Left ventricle myocardium inferior (tissue), 1 donor: ENCODE measurements around the gene CRYGC. TPM values are rescaled to one million over a fixed set of nuclear protein-coding genes. Genes with fewer than 3 reads are reported as not detected.
A peak's percentile ranks its signal among the peaks of the same experiment; 100 is the strongest.
"Not testable (repeated sequence)": the region's sequence is repeated elsewhere in the genome, so short reads cannot be mapped to it uniquely, and the experiment has no call there.

ENCODE experiments used
- DNase-seq: peaks from one replicate; pipeline ENCODE4 v3.0.0-alpha.2; 2020
- H3K27ac ChIP-seq: fragments of 200-600 bp; replicated peaks from 2 replicates; pipeline ENCODE4 v1.8.0; 2021
- H3K27me3 ChIP-seq: fragments of 200-600 bp; 2 replicates; pipeline ENCODE4 v1.8.0; 2021; ENCODE audit warnings: low read depth
- H3K36me3 ChIP-seq: fragments of 200-600 bp; 2 replicates; pipeline ENCODE4 v1.8.0; 2021
- H3K4me1 ChIP-seq: fragments of 200-600 bp; 2 replicates; pipeline ENCODE4 v1.8.0; 2021
- H3K4me3 ChIP-seq: fragments of 200-600 bp; 2 replicates; pipeline ENCODE4 v1.8.0; 2021; ENCODE audit warnings: mild to moderate bottlenecking, moderate library complexity
- H3K9me3 ChIP-seq: fragments of 200-600 bp; replicated peaks from 2 replicates; pipeline ENCODE4 v1.8.0; 2021
- CTCF ChIP-seq: fragments of 200-600 bp; IDR thresholded peaks from 2 replicates; pipeline ENCODE4 v1.8.0; 2021; ENCODE audit warnings: antibody characterized with exemption, mild to moderate bottlenecking, borderline replicate concordance
- intact Hi-C: fragments of 100-400 bp; cut with micrococcal nuclease; formaldehyde crosslinking; loops from one replicate; pipeline ENCODE4 v1.11.0; 2022
- total RNA-seq: library from RNA; stranded (reverse); fragmentation: NEBNext Ultra II Directional; extraction: Animal tissue kit (Norgen Biotek cat#: 25700); gene quantifications from one replicate; pipeline ENCODE4 v1.2.1, GENCODE V29; 2021
- donor health status: DM: no; HTN: yes; CAD: no; lungs with severe emphysema.

Gene CRYGC
- total RNA-seq, 1 donor from 2014 or later, result not detected

DNA sequence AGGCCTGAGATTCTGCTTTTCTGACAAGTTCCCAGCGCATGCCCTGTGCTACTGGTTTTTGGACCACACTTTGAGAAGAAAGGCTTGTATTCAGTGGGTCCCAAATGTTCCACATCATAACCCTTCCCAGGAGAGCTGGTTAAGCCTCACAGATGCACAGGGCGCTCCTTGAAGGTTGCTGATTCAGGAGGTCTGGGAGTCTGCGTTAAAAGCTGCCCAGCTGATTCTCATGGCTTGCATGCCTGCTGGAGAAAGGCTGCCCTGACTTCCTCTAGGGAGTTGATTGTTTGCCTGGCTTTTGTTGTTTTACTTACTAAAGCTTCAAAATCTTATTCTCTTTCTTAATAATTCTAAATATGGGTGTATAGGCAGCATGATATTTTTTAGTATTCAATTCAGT, 26.0 kb downstream of the CRYGC start:
- no peak for DNase-seq
- Histone ChIP-seq H3K4me1 (no peaks in the 10 kb centered on the region), H3K36me3 (no peaks in the 10 kb centered on the region), H3K4me3 (no peak overlapping the region), H3K27ac (no peak overlapping the region), H3K27me3 (peaks cover 22% of the 10 kb centered on the region), H3K9me3 (no peaks in the 10 kb centered on the region)
- intact Hi-C loops, result no loop called here
- no peak for TF ChIP-seq CTCF

DNA sequence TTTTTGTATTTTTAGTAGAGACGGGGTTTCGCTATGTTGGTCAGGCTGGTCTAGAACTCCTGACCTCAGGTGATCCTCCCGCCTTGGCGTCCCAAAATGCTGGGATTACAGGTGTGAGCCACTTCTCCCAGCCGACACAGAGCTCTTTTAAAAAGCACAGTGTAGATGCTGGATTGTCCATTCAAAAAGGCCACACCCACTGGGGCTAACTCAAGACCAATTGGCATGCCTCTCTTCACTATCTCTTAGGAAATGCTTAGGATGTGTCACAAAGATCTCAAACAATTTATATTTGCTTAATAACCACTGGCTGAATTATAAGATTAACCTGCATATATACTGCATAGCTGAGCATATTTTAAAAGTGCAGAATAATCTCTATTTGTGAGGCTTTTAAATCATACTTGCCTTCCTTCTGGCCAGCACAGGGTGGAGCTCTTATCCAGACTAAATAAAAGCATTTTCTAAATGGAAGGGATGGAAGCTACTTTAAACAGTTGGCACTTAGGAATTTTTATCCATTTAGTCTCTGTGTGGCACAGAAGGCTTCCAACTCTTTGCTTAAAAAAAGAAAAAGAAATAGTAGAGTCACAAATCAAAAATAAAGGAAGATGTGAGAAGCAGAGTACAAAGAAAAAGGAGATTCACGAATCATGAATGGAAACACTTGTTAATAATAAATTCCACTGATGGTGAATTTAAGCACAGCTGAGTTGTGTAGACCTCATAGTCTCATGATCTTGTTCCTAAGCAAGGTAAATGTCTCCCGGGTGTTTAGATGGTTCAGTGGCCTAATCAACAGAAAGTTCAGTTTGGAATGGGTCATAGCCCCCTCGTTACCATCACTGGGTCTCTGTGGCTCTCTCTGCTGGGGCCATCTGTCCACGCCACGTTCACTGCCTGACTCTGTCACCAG, 27.7 kb downstream of the CRYGC start:
- Histone ChIP-seq H3K27ac (no peak overlapping the region), H3K27me3 (peaks cover 12% of the 10 kb centered on the region)
- intact Hi-C loops, result no loop called here

GRCh38 chr2:208099682-208100470, 29.8 kb downstream of the CRYGC start:
- no peak for DNase-seq
- intact Hi-C loops, result no loop called here

More for the DNA sequence above, 27.7 kb downstream of the CRYGC start:
- Histone ChIP-seq H3K4me1 (peaks cover 14% of the 10 kb centered on the region), H3K9me3 (no peaks in the 10 kb centered on the region), H3K36me3 (no peaks in the 10 kb centered on the region), H3K4me3 (no peak overlapping the region)
- no peak for DNase-seq
- TF ChIP-seq CTCF, result peak; percentile 22

DNA sequence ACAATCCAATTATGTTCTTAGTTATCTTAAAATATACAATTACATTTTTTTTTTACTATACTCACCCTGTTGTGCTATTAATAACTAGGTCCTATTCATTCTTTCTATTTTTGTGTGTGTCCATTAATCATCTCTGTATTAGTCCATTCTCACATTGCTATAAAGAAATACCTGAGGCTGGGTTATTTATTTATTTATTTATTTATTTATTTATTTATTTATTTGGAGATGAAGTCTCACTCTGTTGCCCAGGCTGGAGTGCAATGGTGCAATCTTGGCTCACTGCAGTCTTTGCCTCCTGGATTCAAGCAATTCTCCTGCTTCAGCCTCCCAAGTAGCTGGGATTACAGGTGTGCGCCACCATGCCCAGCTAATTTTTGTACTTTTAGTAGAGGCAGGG, 30.9 kb downstream of the CRYGC start:
- H3K36me3 ChIP-seq, result not testable (repeated sequence)

More at GRCh38 chr2:208099682-208100470, 29.8 kb downstream of the CRYGC start:
- Histone ChIP-seq H3K36me3 (no peaks in the 10 kb centered on the region), H3K27ac (no peak overlapping the region), H3K9me3 (no peaks in the 10 kb centered on the region), H3K4me3 (no peak overlapping the region), H3K4me1 (peaks cover 14% of the 10 kb centered on the region), H3K27me3 (no peaks in the 10 kb centered on the region)
- no peak for TF ChIP-seq CTCF

GRCh38 chr2:208098267-208098666, 31.4 kb downstream of the CRYGC start:
- no peak overlapping the region for H3K27ac ChIP-seq
- no peaks in the 10 kb centered on the region for H3K27me3 ChIP-seq
- H3K4me1 ChIP-seq, result peaks cover 14% of the 10 kb centered on the region
- intact Hi-C loops, result no loop called here
- TF ChIP-seq CTCF, result no peak
- H3K4me3 ChIP-seq, result no peak overlapping the region
- H3K9me3 ChIP-seq, result no peaks in the 10 kb centered on the region
- H3K36me3 ChIP-seq, result no peaks in the 10 kb centered on the region
- no peak for DNase-seq

More for the DNA sequence above, 30.9 kb downstream of the CRYGC start:
- H3K4me3 ChIP-seq, H3K27ac ChIP-seq, H3K27me3 ChIP-seq, DNase-seq, H3K9me3 ChIP-seq, intact Hi-C loops: not testable (repeated sequence)
- peaks cover 14% of the 10 kb centered on the region for H3K4me1 ChIP-seq
